Measurements from ENCODE around the gene UTP11.
"Not testable (repeated sequence)": the region's sequence is repeated elsewhere in the genome, so short reads cannot be mapped to it uniquely, and the experiment has no call there.

Gene UTP11

GRCh38 chr1:38012363-38013226 lies at the start of gene UTP11:
Gene UTP11, plus strand, starts transcription at chr1:38012734. Its CDS starts 69 bp downstream, at chr1:38012803.
- DNase-seq, result peak; percentile 90

- not testable (repeated sequence) for DNase-seq
Observed at GRCh38 chr1:37964106-37964505, 48.4 kb upstream of the UTP11 start.

GRCh38 chr1:37965301-37965700 lies 47.2 kb upstream of the UTP11 start:
- DNase-seq, result no peak

GRCh38 chr1:37973684-37974083 lies 38.9 kb upstream of the UTP11 start:
- DNase-seq, result not testable (repeated sequence)

GRCh38 chr1:37974567-37974966 lies 38.0 kb upstream of the UTP11 start:
- DNase-seq, result no peak

GRCh38 chr1:37975083-37975482 lies 37.5 kb upstream of the UTP11 start:
- DNase-seq, result not testable (repeated sequence)

GRCh38 chr1:37978541-37978940 lies 34.0 kb upstream of the UTP11 start:
- DNase-seq, result no peak

GRCh38 chr1:37983546-37983945 lies 29.0 kb upstream of the UTP11 start:
- no peak for DNase-seq

- DNase-seq, result no peak
Observed at GRCh38 chr1:37987679-37988078, 24.9 kb upstream of the UTP11 start.

- peak; percentile 52 for DNase-seq
Observed at GRCh38 chr1:37989361-37989930, 23.1 kb upstream of the UTP11 start.

- DNase-seq, result no peak
Observed at GRCh38 chr1:37994886-37995566, 17.5 kb upstream of the UTP11 start.

- peak; percentile 40 for DNase-seq
Observed at GRCh38 chr1:37995751-37996345, 16.7 kb upstream of the UTP11 start.

- DNase-seq, result no peak
Observed at GRCh38 chr1:37997256-37998088, 15.1 kb upstream of the UTP11 start.

- no peak for DNase-seq
Observed at GRCh38 chr1:37998089-37998808, 14.3 kb upstream of the UTP11 start.

- no peak for DNase-seq
Observed at GRCh38 chr1:37998913-37999429, 13.6 kb upstream of the UTP11 start.

- DNase-seq, result no peak
Observed at GRCh38 chr1:37999430-38000232, 12.9 kb upstream of the UTP11 start.

- no peak for DNase-seq
Observed at GRCh38 chr1:38000233-38000528, 12.4 kb upstream of the UTP11 start.

GRCh38 chr1:38000529-38001455 lies 11.7 kb upstream of the UTP11 start:
- no peak for DNase-seq
